B cell (primary cell): Measurements from ENCODE around the gene KRT77. TPM values are rescaled to one million over a fixed set of nuclear protein-coding genes. Genes with fewer than 3 reads are reported as not detected.

Experiments used
- ATAC-seq: fragments of 200-7000 bp; cut with Tn5 transposase; one replicate; pipeline ENCODE4 v1.10.0; 2021; ENCODE audit warnings: low read depth, mild to moderate bottlenecking, moderate number of reproducible peaks, moderate library complexity
- CTCF ChIA-PET: fragments of 350-600 bp; sonication (Branson Sonifier 250); formaldehyde crosslinking; loops from one replicate; lab custom pipeline; 2021; ENCODE audit warnings: antibody characterized with exemption, inconsistent platforms; lab: Charles Lee
- POLR2A ChIA-PET: fragments of 350-600 bp; sonication (Branson Sonifier 250); formaldehyde crosslinking; loops from one replicate; lab custom pipeline; 2021; ENCODE audit warnings: antibody characterized with exemption; lab: Charles Lee
- DNase-seq: peaks from one replicate; pipeline ENCODE4 v3.0.0; 2013
- H2AFZ ChIP-seq: 2 replicates; pipeline ENCODE4 v1.6.1; 2012; ENCODE audit warnings: mild to moderate bottlenecking, low read depth, low read length; ENCODE audit not compliant: insufficient read depth, poor library complexity, severe bottlenecking
- H3K27ac ChIP-seq, 2 donors: 1 replicate in 1 of 2; 2 replicates in 1 of 2; pipeline ENCODE4 v1.5.1; 2012 to 2013; ENCODE audit warnings: low read length in 2 of 2, mild to moderate bottlenecking in 2 of 2, moderate library complexity in 1 of 2
- H3K27me3 ChIP-seq, 4 experiments: fragments of 200-600 bp in 1 of 4; sonication (generic) in 1 of 4; replicated peaks in 1 of 4; 1 replicate in 2 of 4; 2 replicates in 2 of 4; pipeline versions ENCODE4 v1.6.1 to v1.7.0; 2013 to 2016; ENCODE audit warnings: low read length in 3 of 4, mild to moderate bottlenecking in 2 of 4, mixed read lengths in 1 of 4, moderate library complexity in 1 of 4; ENCODE audit not compliant: insufficient read depth in 4 of 4, control insufficient read depth in 3 of 4; ENCODE audit errors: control extremely low read depth in 1 of 4
- H3K36me3 ChIP-seq, 2 experiments: replicated peaks in 1 of 2; 1 replicate in 1 of 2; 2 replicates in 1 of 2; pipeline versions ENCODE4 v1.6.1 to v1.7.1; 2013; ENCODE audit warnings: low read length in 1 of 2; ENCODE audit not compliant: insufficient read depth in 2 of 2, control insufficient read depth in 1 of 2; ENCODE audit errors: control extremely low read depth in 1 of 2, extremely low read depth in 1 of 2
- H3K4me1 ChIP-seq, 2 donors: fragments of 200-600 bp in 1 of 2; sonication (generic) in 1 of 2; 1 replicate in 1 of 2; 2 replicates in 1 of 2; pipeline versions ENCODE4 v1.5.1 to v1.6.1; 2013 to 2017; ENCODE audit warnings: low read length in 2 of 2; ENCODE audit not compliant: control insufficient read depth in 2 of 2, insufficient read depth in 2 of 2
- H3K4me2 ChIP-seq: replicated peaks from 2 replicates; pipeline ENCODE3; 2012; ENCODE audit warnings: mild to moderate bottlenecking, low read depth, low read length; ENCODE audit not compliant: poor library complexity, severe bottlenecking
- H3K4me3 ChIP-seq, 5 experiments: fragments of 200-600 bp in 1 of 5; sonication (generic) in 1 of 5; 1 replicate in 3 of 5; 2 replicates in 2 of 5; pipeline versions ENCODE4 v1.5.1 to v1.7.0; 2011 to 2016; ENCODE audit warnings: low read length in 4 of 5, mild to moderate bottlenecking in 4 of 5, low read depth in 2 of 5, control low read depth in 1 of 5, moderate library complexity in 1 of 5; ENCODE audit not compliant: insufficient read depth in 1 of 5; ENCODE audit errors: control extremely low read depth in 1 of 5, extremely low read depth in 1 of 5
- H3K79me2 ChIP-seq: fragments of 200-600 bp; sonication (generic); one replicate; pipeline ENCODE4 v1.6.0; 2016; ENCODE audit warnings: low read length; ENCODE audit not compliant: control insufficient read depth, insufficient read depth
- H3K9ac ChIP-seq: fragments of 200-600 bp; sonication (generic); 2 replicates; pipeline ENCODE4 v1.6.1; 2017; ENCODE audit warnings: mild to moderate bottlenecking, low read length, moderate library complexity
- H3K9me3 ChIP-seq, 3 donors: one replicate each; pipeline versions ENCODE4 v1.6.1 to v1.7.1; 2013; ENCODE audit warnings: low read length in 2 of 3; ENCODE audit not compliant: control insufficient read depth in 2 of 3, insufficient read depth in 1 of 3; ENCODE audit errors: control extremely low read depth in 1 of 3
- H4K20me1 ChIP-seq: 2 replicates; pipeline ENCODE4 v1.6.0; 2012; ENCODE audit warnings: mild to moderate bottlenecking, low read length; ENCODE audit not compliant: insufficient read depth, control insufficient read depth, poor library complexity, severe bottlenecking
- H3K27ac Mint-ChIP-seq: one replicate; pipeline ENCODE4 v1.8.0; 2021; ENCODE audit warnings: mixed read lengths
- H3K27me3 Mint-ChIP-seq: one replicate; pipeline ENCODE4 v1.8.0; 2021; ENCODE audit warnings: mixed read lengths
- H3K4me1 Mint-ChIP-seq: one replicate; pipeline ENCODE4 v1.8.0; 2021; ENCODE audit warnings: mixed read lengths
- H3K4me3 Mint-ChIP-seq: one replicate; pipeline ENCODE4 v1.8.0; 2021; ENCODE audit warnings: mixed read lengths
- H3K9me3 Mint-ChIP-seq: one replicate; pipeline ENCODE4 v1.8.0; 2022; ENCODE audit warnings: mixed read lengths; ENCODE audit not compliant: insufficient read depth
- CTCF ChIP-seq: fragments of 200-600 bp; IDR thresholded peaks from one replicate; pipeline ENCODE4 v1.8.0; 2022; ENCODE audit warnings: antibody characterized with exemption, mild to moderate bottlenecking
- EZH2 ChIP-seq: IDR thresholded peaks from 2 replicates; pipeline ENCODE4 v1.6.1; 2012; ENCODE audit warnings: borderline replicate concordance, low read depth, mild to moderate bottlenecking, moderate library complexity, low read length; ENCODE audit not compliant: insufficient read depth, poor library complexity, severe bottlenecking
- WGBS: methylation state at CpG from one replicate; pipeline ENCODE4 v1.1.5; 2013; ENCODE audit warnings: missing lambda C conversion rate; ENCODE audit not compliant: insufficient coverage; 5-methylcytosine and 5-hydroxymethylcytosine counted together
- intact Hi-C: fragments of 100-400 bp; cut with micrococcal nuclease; formaldehyde crosslinking; loops from one replicate; pipeline ENCODE4 v1.10.0; 2022
- polyA plus RNA-seq: library from polyadenylated mRNA; depleted of rRNA; stranded (reverse); fragments of >200 nt; gene quantifications from 2 replicates; pipeline ENCODE4 v1.2.3, GENCODE V29; 2012
- total RNA-seq, 2 donors: library from RNA; stranded (reverse); fragments of 120-200 nt in 1 of 2; gene quantifications; 1 replicate in 1 of 2; 2 replicates in 1 of 2; pipeline versions ENCODE4 v1.2.3 to v1.2.4, GENCODE V29; 2013 to 2022

Gene KRT77
- total and polyA plus RNA-seq, 2 donors (not counting 1 experiment from before 2014, with no cell fraction given) = not detected

DNA sequence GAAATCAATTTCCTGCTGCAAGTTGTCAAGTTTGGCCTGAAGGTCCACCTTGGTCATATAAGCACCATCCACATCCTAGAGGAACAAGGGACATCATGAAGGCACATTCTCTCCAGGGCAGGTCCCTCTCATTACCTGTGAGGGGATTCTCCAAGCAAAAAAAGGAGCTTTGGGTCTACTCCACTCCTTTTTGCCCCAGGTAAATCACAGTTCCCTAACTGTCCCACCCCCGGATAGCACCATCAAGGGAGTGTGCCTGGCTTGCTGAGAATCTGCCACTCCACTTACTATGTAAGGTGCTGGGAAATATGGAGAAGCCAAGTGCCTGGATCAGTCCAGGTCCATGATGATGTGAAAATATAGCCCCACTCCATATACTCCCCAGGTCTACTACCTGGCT is 25.7 kb downstream of the KRT77 start:
- ATAC-seq (no peak), DNase-seq (no peak)
- CTCF ChIA-PET = no interaction called here
- H3K9me3 Mint-ChIP-seq = no peaks in the 10 kb centered on the region
- Histone ChIP-seq H3K27ac (no peak overlapping the region), H3K27me3 (no peaks in the 10 kb centered on the region), H3K4me2 (no peak overlapping the region), H3K9ac (no peak overlapping the region), H2AFZ (no peak overlapping the region), H3K79me2 (no peaks in the 10 kb centered on the region), H3K36me3 (no peaks in the 10 kb centered on the region), H3K4me1 (no peaks in the 10 kb centered on the region), H4K20me1 (no peaks in the 10 kb centered on the region), H3K9me3 (no peaks in the 10 kb centered on the region), H3K4me3 (no peak overlapping the region)
- WGBS = no CpG with 5 or more reads among the region's 1 CpG
- TF ChIP-seq CTCF = no peak
- TF ChIP-seq EZH2 = no peak
- no peak overlapping the region for H3K27ac Mint-ChIP-seq
- intact Hi-C loops = no loop called here
- H3K4me3 Mint-ChIP-seq = no peak overlapping the region
- H3K27me3 Mint-ChIP-seq = peaks cover 27% of the 10 kb centered on the region
- H3K4me1 Mint-ChIP-seq = no peaks in the 10 kb centered on the region
- POLR2A ChIA-PET = no interaction called here

DNA sequence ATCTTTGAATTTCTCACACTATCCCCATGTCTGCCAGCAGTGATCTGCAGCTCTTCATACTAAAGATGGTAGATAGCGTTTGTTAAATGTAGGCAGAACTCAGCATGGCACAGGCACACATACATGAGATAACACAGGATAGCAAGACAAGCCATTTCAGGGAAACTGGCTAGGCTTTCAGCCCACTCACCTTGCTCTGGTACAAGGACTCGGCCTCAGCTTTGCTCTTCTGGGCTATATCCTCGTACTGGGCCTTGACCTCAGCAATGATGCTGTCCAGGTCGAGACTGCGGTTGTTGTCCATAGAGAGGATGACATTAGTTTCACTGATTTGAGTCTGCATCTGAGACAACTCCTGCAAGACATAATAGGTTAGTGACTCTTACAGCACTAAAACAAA is 26.2 kb downstream of the KRT77 start:
- H3K79me2 ChIP-seq = no peaks in the 10 kb centered on the region
- Mint-ChIP-seq H3K27me3 (peaks cover 27% of the 10 kb centered on the region), H3K4me3 (no peak overlapping the region), H3K4me1 (no peaks in the 10 kb centered on the region), H3K9me3 (no peaks in the 10 kb centered on the region), H3K27ac (no peak overlapping the region)
- no peak overlapping the region for H3K9ac ChIP-seq
- CTCF ChIA-PET = no interaction called here
- H2AFZ ChIP-seq = no peak overlapping the region
- WGBS = 72% methylated on average over 3 of the region's 5 CpGs
- DNase-seq = no peak
- no peaks in the 10 kb centered on the region for H3K27me3 ChIP-seq
- no peak overlapping the region for H3K4me3 ChIP-seq
- no peaks in the 10 kb centered on the region for H3K4me1 ChIP-seq
- POLR2A ChIA-PET = no interaction called here
- intact Hi-C loops = no loop called here
- no peaks in the 10 kb centered on the region for H4K20me1 ChIP-seq
- H3K4me2 ChIP-seq = no peak overlapping the region
- TF ChIP-seq EZH2 = no peak
- no peak overlapping the region for H3K27ac ChIP-seq
- no peaks in the 10 kb centered on the region for H3K9me3 ChIP-seq
- ATAC-seq = no peak
- H3K36me3 ChIP-seq = no peaks in the 10 kb centered on the region
